ENCODE data around the gene UNK. TPM values are rescaled to one million over a fixed set of nuclear protein-coding genes. Genes with fewer than 3 reads are reported as not detected.

The UNK gene
- total and polyA plus RNA-seq, 10 donors = 19.0 to 53.8 (median 46.2) TPM

DNA sequence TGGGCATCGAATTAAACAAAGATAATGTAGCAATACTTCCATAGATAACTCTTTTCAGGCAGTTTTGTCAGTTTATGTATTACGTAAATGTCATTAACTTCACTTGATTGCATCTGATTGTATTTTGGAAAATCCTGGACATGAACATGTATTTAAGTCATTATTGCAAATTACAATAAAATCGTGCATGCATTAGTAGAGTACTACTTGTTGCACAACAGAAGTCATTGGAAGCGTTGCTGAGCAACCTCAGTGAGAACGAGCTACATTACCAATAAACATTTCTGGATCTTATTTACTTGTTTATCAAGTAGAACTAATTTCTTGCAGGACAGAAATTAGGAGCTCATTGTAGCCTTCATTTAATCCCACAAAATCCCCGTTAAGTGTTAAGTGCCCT, 6.6 kb downstream of the UNK start:
- Histone ChIP-seq H3K27me3 (replicated peaks in 1 of 7) (no peaks in the 10 kb centered on the region), H3K36me3 (peaks cover 0 to 62% (median 13%) of the 10 kb centered on the region in 6 donors), H3K4me3 (no peak overlapping the region), H3K9me3 (no peaks in the 10 kb centered on the region), H3K27ac (no peak overlapping the region), H3K4me1 (peaks cover 12 to 73% (median 26%) of the 10 kb centered on the region in 6 donors)
- 74 to 92% (median 85%) methylated on average over 6 of the region's 6 CpGs for WGBS, 5 donors
- no peak for TF ChIP-seq POLR2AphosphoS5 (IDR thresholded peaks at IDR 0.05)
- no peak for DNase-seq
- intact Hi-C loops (cut with DNase I; ENCODE audit: low total_unique reads) = no loop called here

DNA sequence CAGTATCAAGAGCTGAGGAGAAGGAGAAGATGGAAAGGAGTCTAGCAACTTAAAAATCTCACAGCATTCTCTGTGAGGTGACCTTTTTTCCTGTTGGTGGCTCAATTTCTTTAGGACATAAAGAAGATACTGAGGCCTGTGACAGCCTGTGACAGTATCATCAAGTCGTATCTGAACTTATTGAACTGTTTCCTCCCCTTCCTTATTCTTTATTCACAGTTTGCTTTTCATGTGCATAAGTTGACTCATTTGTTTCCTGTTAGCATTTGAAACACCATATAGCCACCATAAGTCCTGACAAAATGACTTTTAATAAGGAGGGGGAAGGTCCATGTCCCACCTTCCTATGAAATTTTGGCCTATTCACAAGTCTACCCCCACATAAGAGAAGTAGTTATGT, 8.9 kb downstream of the UNK start:
- H3K27me3 ChIP-seq (replicated peaks in 1 of 7) = no peaks in the 10 kb centered on the region
- no peaks in the 10 kb centered on the region for H3K9me3 ChIP-seq
- no peak overlapping the region for H3K27ac ChIP-seq
- H3K4me1 ChIP-seq = peaks cover 0 to 51% (median 8%) of the 10 kb centered on the region in 6 donors
- peaks cover 4 to 84% (median 24%) of the 10 kb centered on the region in 6 donors for H3K36me3 ChIP-seq
- WGBS, 5 donors = 53 to 63% (median 56%) methylated on average over 1 of the region's 1 CpG
- no peak overlapping the region for H3K4me3 ChIP-seq
- TF ChIP-seq, protein P1, sequence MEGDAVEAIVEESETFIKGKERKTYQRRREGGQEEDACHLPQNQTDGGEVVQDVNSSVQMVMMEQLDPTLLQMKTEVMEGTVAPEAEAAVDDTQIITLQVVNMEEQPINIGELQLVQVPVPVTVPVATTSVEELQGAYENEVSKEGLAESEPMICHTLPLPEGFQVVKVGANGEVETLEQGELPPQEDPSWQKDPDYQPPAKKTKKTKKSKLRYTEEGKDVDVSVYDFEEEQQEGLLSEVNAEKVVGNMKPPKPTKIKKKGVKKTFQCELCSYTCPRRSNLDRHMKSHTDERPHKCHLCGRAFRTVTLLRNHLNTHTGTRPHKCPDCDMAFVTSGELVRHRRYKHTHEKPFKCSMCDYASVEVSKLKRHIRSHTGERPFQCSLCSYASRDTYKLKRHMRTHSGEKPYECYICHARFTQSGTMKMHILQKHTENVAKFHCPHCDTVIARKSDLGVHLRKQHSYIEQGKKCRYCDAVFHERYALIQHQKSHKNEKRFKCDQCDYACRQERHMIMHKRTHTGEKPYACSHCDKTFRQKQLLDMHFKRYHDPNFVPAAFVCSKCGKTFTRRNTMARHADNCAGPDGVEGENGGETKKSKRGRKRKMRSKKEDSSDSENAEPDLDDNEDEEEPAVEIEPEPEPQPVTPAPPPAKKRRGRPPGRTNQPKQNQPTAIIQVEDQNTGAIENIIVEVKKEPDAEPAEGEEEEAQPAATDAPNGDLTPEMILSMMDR (IDR thresholded peaks at IDR 0.05 in 8 of 11, conservative IDR thresholded peaks at IDR 0.05 in 3 of 11) = no peak
- no peak for TF ChIP-seq POLR2AphosphoS5 (IDR thresholded peaks at IDR 0.05)
- no peak for TF ChIP-seq POLR2A (IDR thresholded peaks at IDR 0.05)
- intact Hi-C loops (cut with DNase I; ENCODE audit: low total_unique reads) = no loop called here
- no peak for DNase-seq

DNA sequence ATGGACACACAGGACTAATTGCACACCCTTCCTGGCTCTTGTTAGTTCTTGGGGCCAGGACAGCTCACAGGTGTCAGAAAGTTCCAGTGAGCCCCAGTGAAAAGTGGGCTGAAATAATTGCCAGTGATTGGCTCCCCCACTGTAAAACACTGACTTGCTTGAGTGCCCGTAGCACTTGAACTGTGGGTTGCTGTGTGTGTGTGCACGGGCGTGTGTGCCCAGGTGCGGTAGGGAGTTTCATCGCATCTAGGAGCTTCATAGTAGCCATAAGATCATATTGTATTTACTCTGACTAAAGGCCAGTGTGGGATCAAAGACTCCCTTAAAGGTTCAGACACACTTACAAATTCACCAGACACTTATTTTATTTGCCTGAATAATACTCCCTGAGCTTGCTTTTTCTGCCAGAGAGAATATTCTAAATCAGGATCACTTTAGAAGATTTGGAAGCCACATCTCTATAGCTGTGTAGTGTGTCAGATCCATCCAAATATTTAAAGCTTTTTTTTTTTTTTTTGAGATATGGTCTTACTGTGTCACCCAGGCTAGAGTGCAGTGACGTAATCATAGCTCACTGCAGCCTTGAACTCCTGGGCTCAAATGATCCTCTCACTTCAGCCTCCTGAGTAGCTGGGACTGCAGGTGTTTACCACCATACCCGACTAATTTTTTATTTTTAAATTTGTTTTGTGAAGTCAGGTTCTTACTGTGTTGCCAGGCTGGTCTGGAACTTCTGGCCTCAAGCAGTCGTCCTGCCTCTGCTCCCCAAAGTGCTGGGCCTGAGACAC, 11.4 kb downstream of the UNK start:
- DNase-seq = peak; percentile 6
- no peak overlapping the region for H3K27ac ChIP-seq
- no peak for TF ChIP-seq POLR2AphosphoS5 (IDR thresholded peaks at IDR 0.05)
- TF ChIP-seq, protein P1 (IDR thresholded peaks at IDR 0.05 in 8 of 11, conservative IDR thresholded peaks at IDR 0.05 in 3 of 11) = no peak
- TF ChIP-seq POLR2A (IDR thresholded peaks at IDR 0.05) = no peak
- intact Hi-C loops (cut with DNase I; ENCODE audit: low total_unique reads) = no loop called here
- no peak overlapping the region for H3K4me3 ChIP-seq
- H3K9me3 ChIP-seq = no peaks in the 10 kb centered on the region
- H3K27me3 ChIP-seq (replicated peaks in 1 of 7) = no peaks in the 10 kb centered on the region
- H3K36me3 ChIP-seq = peaks cover 4 to 99% (median 40%) of the 10 kb centered on the region in 6 donors
- whole genome bisulfite sequencing, 5 donors = 91 to 96% (median 94%) methylated on average over 8 of the region's 8 CpGs
- H3K4me1 ChIP-seq = peaks cover 0 to 29% (median 0%) of the 10 kb centered on the region in 6 donors

DNA sequence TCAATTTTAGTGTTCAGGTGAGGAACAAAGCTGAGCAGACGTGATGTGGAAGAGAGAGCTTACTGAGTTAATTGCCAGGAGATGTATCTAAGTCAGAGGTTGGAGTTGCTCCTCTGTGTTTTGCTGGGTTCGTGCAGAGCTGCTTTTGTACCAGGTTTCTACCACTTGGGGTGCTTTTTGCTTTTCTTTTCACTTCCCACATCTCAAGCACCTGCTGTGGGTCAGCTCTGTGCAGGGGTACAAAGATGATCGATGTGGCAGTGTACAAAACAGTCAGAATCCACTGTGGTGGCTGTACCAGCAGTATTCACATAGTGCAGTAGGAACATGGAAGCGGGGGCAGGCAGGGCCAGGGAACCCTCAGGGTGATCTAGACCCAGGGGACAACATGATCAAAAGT, 14.8 kb downstream of the UNK start:
- no peak overlapping the region for H3K4me3 ChIP-seq
- no peak for TF ChIP-seq POLR2AphosphoS5 (IDR thresholded peaks at IDR 0.05)
- TF ChIP-seq, protein P1 (IDR thresholded peaks at IDR 0.05 in 8 of 11, conservative IDR thresholded peaks at IDR 0.05 in 3 of 11) = no peak
- TF ChIP-seq POLR2A (IDR thresholded peaks at IDR 0.05) = no peak
- no peaks in the 10 kb centered on the region for H3K27me3 ChIP-seq (replicated peaks in 1 of 7)
- H3K27ac ChIP-seq = no peak overlapping the region
- peaks cover 4 to 82% (median 35%) of the 10 kb centered on the region in 6 donors for H3K36me3 ChIP-seq
- no peaks in the 10 kb centered on the region for H3K9me3 ChIP-seq
- intact Hi-C loops (cut with DNase I; ENCODE audit: low total_unique reads) = no loop called here
- peak; percentile 14 for DNase-seq
- WGBS, 5 donors = 71 to 88% (median 83%) methylated on average over 4 of the region's 4 CpGs
- H3K4me1 ChIP-seq = peaks cover 0 to 19% (median 8%) of the 10 kb centered on the region in 6 donors

All from spleen (tissue), 11 donors.